DOHH2 (cell line): ENCODE results near the gene ABCD1.
"Not testable (repeated sequence)": the region's sequence is repeated elsewhere in the genome, so short reads cannot be mapped to it uniquely, and the experiment has no call there.

Experiments used
- H3F3A ChIP-seq: fragments of 200-600 bp; sonication (generic), shearing (Covaris generic); 2 replicates; pipeline ENCODE4 v1.6.0; 2016; ENCODE audit warnings: antibody characterized with exemption, mild to moderate bottlenecking; ENCODE audit not compliant: control insufficient read depth, insufficient read depth
- H3K27ac ChIP-seq: fragments of 200-600 bp; sonication (generic); 2 replicates; pipeline ENCODE4 v1.5.1; 2014; ENCODE audit warnings: low read depth, mild to moderate bottlenecking, low read length, moderate library complexity
- H3K27me3 ChIP-seq: fragments of 200-600 bp; sonication (generic); 2 replicates; pipeline ENCODE4 v1.6.1; 2014; ENCODE audit warnings: mild to moderate bottlenecking, low read length, mixed read lengths; ENCODE audit not compliant: control insufficient read depth
- H3K36me3 ChIP-seq: fragments of 200-600 bp; sonication (generic); 2 replicates; pipeline ENCODE4 v1.6.1; 2014; ENCODE audit warnings: mild to moderate bottlenecking, low read length, moderate library complexity, mixed read lengths; ENCODE audit not compliant: control insufficient read depth
- H3K4me1 ChIP-seq: fragments of 200-600 bp; sonication (generic); 2 replicates; pipeline ENCODE4 v1.6.1; 2014; ENCODE audit warnings: mild to moderate bottlenecking, low read length, mixed read lengths; ENCODE audit not compliant: control insufficient read depth
- H3K4me2 ChIP-seq: fragments of 200-600 bp; sonication (generic); 2 replicates; pipeline ENCODE4 v1.6.0; 2014; ENCODE audit warnings: mild to moderate bottlenecking, low read length, moderate library complexity
- H3K4me3 ChIP-seq: fragments of 200-600 bp; sonication (generic); 2 replicates; pipeline ENCODE4 v1.5.1; 2014; ENCODE audit warnings: mild to moderate bottlenecking, low read length, mixed read lengths
- H3K79me2 ChIP-seq: fragments of 200-600 bp; sonication (generic); 2 replicates; pipeline ENCODE4 v1.6.1; 2014; ENCODE audit warnings: mild to moderate bottlenecking, low read length, mixed read lengths; ENCODE audit not compliant: control insufficient read depth
- H3K9me2 ChIP-seq: fragments of 200-600 bp; sonication (generic); replicated peaks from 2 replicates; pipeline ENCODE4 v1.6.1; 2014; ENCODE audit warnings: mild to moderate bottlenecking, low read length, mixed read lengths; ENCODE audit not compliant: control insufficient read depth
- H3K9me3 ChIP-seq: fragments of 200-600 bp; sonication (generic); 2 replicates; pipeline ENCODE4 v1.6.1; 2014; ENCODE audit warnings: antibody characterized with exemption, low read length, mixed read lengths; ENCODE audit not compliant: control insufficient read depth, insufficient read depth
- H4K20me1 ChIP-seq: fragments of 200-600 bp; sonication (generic); 2 replicates; pipeline ENCODE4 v1.6.0; 2014; ENCODE audit warnings: low read depth, mild to moderate bottlenecking, antibody characterized with exemption, low read length, moderate library complexity; ENCODE audit not compliant: control insufficient read depth, insufficient read depth
- CTCF ChIP-seq: fragments of 200-600 bp; sonication (generic); IDR thresholded peaks from one replicate; pipeline ENCODE4 v1.5.1; 2014; ENCODE audit warnings: antibody characterized with exemption, mild to moderate bottlenecking, low read depth, low read length; ENCODE audit not compliant: poor library complexity, severe bottlenecking
- EZH2phosphoT487 ChIP-seq: fragments of 200-600 bp; sonication (generic); IDR thresholded peaks from 2 replicates; pipeline ENCODE4 v1.6.1; 2017; ENCODE audit warnings: borderline replicate concordance, mild to moderate bottlenecking, antibody characterized with exemption, low read length, moderate library complexity, mixed read lengths

Gene ABCD1

GRCh38 chrX:153744210-153745066 is 19.8 kb downstream of the ABCD1 start:
- Histone ChIP-seq H3K4me1 (peaks cover 6% of the 10 kb centered on the region), H3K27ac (no peak overlapping the region), H3K4me3 (no peak overlapping the region), H3K4me2 (no peak overlapping the region), H4K20me1 (no peaks in the 10 kb centered on the region), H3K9me2 (no peaks in the 10 kb centered on the region), H3K27me3 (no peaks in the 10 kb centered on the region), H3F3A (no peaks in the 10 kb centered on the region), H3K9me3 (no peaks in the 10 kb centered on the region), H3K36me3 (no peaks in the 10 kb centered on the region), H3K79me2 (no peaks in the 10 kb centered on the region)
- TF ChIP-seq EZH2phosphoT487: no peak
- peak; percentile 47 for TF ChIP-seq CTCF

- not testable (repeated sequence) for H3K79me2 ChIP-seq, H3K9me3 ChIP-seq, H3K36me3 ChIP-seq, H3K4me1 ChIP-seq, H3K4me2 ChIP-seq, H3K9me2 ChIP-seq, H3K27ac ChIP-seq, H3K27me3 ChIP-seq, H4K20me1 ChIP-seq, H3F3A ChIP-seq, H3K4me3 ChIP-seq
Measured at GRCh38 chrX:153745067-153745433, 20.4 kb downstream of the ABCD1 start.

- Histone ChIP-seq H3K79me2 (no peaks in the 10 kb centered on the region), H3F3A (no peaks in the 10 kb centered on the region), H3K9me2 (no peaks in the 10 kb centered on the region), H3K27ac (no peak overlapping the region), H3K9me3 (no peaks in the 10 kb centered on the region), H4K20me1 (no peaks in the 10 kb centered on the region), H3K4me3 (no peak overlapping the region), H3K27me3 (peaks cover 4% of the 10 kb centered on the region; the same call in 1 of the 2 replicates), H3K36me3 (no peaks in the 10 kb centered on the region), H3K4me1 (peaks cover 6% of the 10 kb centered on the region), H3K4me2 (no peak overlapping the region)
- no peak for TF ChIP-seq EZH2phosphoT487
- no peak for TF ChIP-seq CTCF
Measured at GRCh38 chrX:153746359-153746758, 21.7 kb downstream of the ABCD1 start.

- not testable (repeated sequence) for H3K27ac ChIP-seq, H3K79me2 ChIP-seq, H4K20me1 ChIP-seq, H3K4me2 ChIP-seq, H3K27me3 ChIP-seq, H3K36me3 ChIP-seq, H3K4me1 ChIP-seq, H3K9me2 ChIP-seq, H3K9me3 ChIP-seq, H3F3A ChIP-seq, H3K4me3 ChIP-seq
Measured at GRCh38 chrX:153746991-153747390, 22.3 kb downstream of the ABCD1 start.

- H3K9me2 ChIP-seq, H3K27ac ChIP-seq, H3K4me1 ChIP-seq, H3F3A ChIP-seq, H3K4me2 ChIP-seq, H3K4me3 ChIP-seq, H3K36me3 ChIP-seq, H3K9me3 ChIP-seq, H3K27me3 ChIP-seq, H4K20me1 ChIP-seq, H3K79me2 ChIP-seq: not testable (repeated sequence)
Measured at GRCh38 chrX:153749017-153749416, 24.4 kb downstream of the ABCD1 start.
